Brain microvascular endothelial cell (primary cell): ENCODE data around the gene CDH23.

Experiments
- DNase-seq: peaks from one replicate; pipeline ENCODE4 v3.0.0-alpha.2; 2020
- H3K27ac ChIP-seq: fragments of 250-450 bp; sonication (Bioruptor Pico); 2 replicates; pipeline ENCODE4 v1.5.1; 2020; ENCODE audit warnings: mild to moderate bottlenecking, moderate library complexity
- H3K27me3 ChIP-seq: fragments of 250-450 bp; sonication (Bioruptor Pico); replicated peaks from 2 replicates; pipeline ENCODE4 v1.5.1; 2020; ENCODE audit warnings: mild to moderate bottlenecking
- H3K36me3 ChIP-seq: fragments of 250-450 bp; sonication (Bioruptor Pico); replicated peaks from 2 replicates; pipeline ENCODE4 v1.5.1; 2020; ENCODE audit warnings: mild to moderate bottlenecking
- H3K4me3 ChIP-seq: 2 replicates; pipeline ENCODE4 v1.5.1; 2011; ENCODE audit warnings: low read depth, mild to moderate bottlenecking, control low read depth, low read length, moderate library complexity
- CTCF ChIP-seq: IDR thresholded peaks from 2 replicates; pipeline ENCODE4 v1.5.1; 2011; ENCODE audit warnings: low read depth, mild to moderate bottlenecking, moderate library complexity, low read length, control low read depth, inconsistent platforms; ENCODE audit errors: missing control alignments
- in situ Hi-C: cut with HindIII; loops from 2 replicates; pipeline ENCODE4 v1.10.0; 2017; ENCODE audit warnings: low sequenced_read_pairs, low pct_ligation_motif_present

Gene CDH23

GRCh38 chr10:71840958-71841335, 444.2 kb downstream of the CDH23 start:
- no peak overlapping the region for H3K4me3 ChIP-seq

DNA sequence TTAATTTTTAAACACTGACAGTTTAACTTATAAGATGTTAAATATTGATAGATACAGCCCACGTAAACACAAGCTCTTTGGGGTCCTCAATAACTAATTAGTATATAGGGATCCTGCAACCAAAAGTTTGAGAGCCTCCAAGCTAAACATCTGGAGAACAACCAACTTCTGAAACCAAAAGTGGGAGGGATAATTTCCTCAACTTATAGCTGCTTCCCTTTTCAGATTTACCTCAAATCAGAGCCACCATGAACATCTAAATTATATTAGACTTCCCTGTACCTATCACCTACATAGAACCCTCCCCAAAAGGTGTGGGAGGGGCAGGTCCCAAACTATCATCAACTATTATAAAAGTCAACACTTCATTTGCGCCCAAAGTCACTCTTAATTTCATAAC, 445.7 kb downstream of the CDH23 start:
- no peak for DNase-seq
- no peak for TF ChIP-seq CTCF
- in situ Hi-C loops: no loop called here
- Histone ChIP-seq H3K27ac (no peak overlapping the region), H3K4me3 (no peak overlapping the region), H3K36me3 (no peaks in the 10 kb centered on the region), H3K27me3 (no peaks in the 10 kb centered on the region)

More at GRCh38 chr10:71840958-71841335, 444.2 kb downstream of the CDH23 start:
- Histone ChIP-seq H3K27ac (no peak overlapping the region), H3K36me3 (no peaks in the 10 kb centered on the region), H3K27me3 (no peaks in the 10 kb centered on the region)
- no peak for TF ChIP-seq CTCF
- in situ Hi-C loops: no loop called here
- no peak for DNase-seq

DNA sequence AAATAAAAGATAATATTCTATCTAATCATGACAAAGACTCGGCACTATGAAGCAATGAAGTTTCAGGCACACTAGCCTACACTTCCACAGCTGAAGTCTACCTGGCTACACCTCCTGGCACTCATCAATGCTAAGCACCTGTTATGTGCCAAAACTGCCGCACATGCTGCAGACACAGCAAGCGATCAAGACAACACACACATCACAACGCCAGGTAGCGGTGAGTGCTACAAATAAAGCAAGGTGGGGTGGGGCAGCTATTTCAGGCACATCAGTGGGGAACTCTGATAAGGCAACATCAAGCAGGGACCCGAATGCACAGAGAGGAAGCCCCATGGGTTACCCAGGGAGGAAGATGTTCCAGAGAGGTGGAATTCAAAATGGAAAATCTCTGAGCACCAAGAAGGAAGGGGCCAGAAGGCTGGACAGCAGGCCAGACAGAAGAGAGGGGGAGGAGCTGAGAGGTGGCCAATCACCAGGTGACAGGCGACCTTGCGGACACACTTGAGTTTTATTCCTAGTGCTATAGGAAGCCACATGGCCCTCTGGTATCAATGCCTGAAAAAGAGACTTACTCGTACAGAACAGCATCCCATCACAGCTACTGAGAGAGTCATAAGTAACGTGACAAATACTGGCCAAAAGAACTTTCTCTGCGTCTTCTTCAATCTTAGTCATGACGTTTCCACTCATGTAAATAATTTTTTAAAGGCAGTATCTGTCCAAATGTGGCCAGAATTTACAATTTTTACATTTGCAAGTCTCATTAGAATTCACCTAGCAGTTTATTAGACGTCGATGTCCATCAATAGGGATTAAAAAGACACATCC, 446.4 kb downstream of the CDH23 start:
- no peak overlapping the region for H3K4me3 ChIP-seq
- in situ Hi-C loops: no loop called here
- no peak for TF ChIP-seq CTCF
- H3K36me3 ChIP-seq: no peaks in the 10 kb centered on the region
- H3K27me3 ChIP-seq: no peaks in the 10 kb centered on the region
- H3K27ac ChIP-seq: no peak overlapping the region
- no peak for DNase-seq

DNA sequence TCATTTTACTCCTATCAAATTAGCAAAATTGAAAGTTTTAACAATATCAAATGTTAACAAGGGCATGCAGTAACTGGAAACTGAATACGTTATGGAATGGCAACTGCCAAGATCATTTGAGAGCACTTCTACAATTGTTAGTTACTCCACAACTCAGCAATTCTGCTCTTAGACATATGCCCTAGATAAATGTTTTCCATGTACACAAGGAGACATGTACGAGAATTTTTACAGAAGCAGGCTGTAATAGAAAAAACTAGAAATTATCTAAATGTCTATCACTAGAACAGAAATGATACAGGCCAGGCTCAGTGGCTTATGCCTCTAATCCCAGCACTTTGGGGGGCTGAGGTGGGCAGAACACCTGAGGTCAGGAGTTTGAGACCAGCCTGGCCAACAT, 447.4 kb downstream of the CDH23 start:
- no peak for DNase-seq
- Histone ChIP-seq H3K27me3 (no peaks in the 10 kb centered on the region), H3K4me3 (no peak overlapping the region), H3K27ac (no peak overlapping the region), H3K36me3 (no peaks in the 10 kb centered on the region)
- in situ Hi-C loops: no loop called here
- no peak for TF ChIP-seq CTCF

GRCh38 chr10:71844695-71845094, 448.0 kb downstream of the CDH23 start:
- in situ Hi-C loops: no loop called here
- no peak for TF ChIP-seq CTCF
- H3K4me3 ChIP-seq: no peak overlapping the region
- no peak overlapping the region for H3K27ac ChIP-seq
- no peak for DNase-seq
- no peaks in the 10 kb centered on the region for H3K36me3 ChIP-seq
- no peaks in the 10 kb centered on the region for H3K27me3 ChIP-seq
